HG03025 (cell line): ENCODE data around the gene SNX11.

Experiments
- ATAC-seq: cut with Tn5 transposase; IDR thresholded peaks from one replicate; pipeline ENCODE4 v1.9.1; 2021; ENCODE audit warnings: mild to moderate bottlenecking, moderate library complexity; ENCODE audit not compliant: unreplicated experiment, low FRiP score

The SNX11 gene

DNA sequence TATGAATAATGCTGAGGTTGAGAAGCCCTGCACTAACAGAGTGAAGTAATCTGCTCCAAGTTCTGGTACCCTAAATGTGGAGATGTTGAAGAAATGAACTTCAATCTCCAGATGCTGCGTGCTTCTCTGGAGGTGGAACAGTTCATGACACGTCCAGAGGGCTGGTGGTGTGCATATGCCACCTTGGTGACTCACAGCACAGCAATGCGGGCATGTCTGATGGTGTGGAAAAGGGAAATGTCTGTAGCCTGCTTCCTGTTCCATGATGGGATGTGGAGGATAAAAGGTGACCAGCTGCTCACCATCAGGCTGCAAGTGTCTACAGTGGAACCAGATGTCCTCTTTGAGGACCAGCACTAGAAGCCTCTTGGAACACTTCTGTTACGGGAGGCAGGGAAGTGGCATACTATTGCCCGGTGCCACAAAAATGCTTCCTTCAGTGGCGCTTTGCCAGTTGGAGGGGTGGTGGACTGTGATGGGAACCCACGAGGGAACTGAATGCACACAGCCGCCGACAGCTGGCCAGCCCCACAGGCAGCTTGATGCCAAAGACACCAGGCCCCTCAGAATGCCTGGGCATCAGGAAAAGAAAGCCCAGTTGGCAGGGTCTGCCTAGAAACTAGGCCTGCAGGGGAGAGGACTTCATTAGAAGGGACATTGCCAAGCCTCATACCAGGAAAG is 19.9 kb downstream of the SNX11 start:
- no peak for ATAC-seq

DNA sequence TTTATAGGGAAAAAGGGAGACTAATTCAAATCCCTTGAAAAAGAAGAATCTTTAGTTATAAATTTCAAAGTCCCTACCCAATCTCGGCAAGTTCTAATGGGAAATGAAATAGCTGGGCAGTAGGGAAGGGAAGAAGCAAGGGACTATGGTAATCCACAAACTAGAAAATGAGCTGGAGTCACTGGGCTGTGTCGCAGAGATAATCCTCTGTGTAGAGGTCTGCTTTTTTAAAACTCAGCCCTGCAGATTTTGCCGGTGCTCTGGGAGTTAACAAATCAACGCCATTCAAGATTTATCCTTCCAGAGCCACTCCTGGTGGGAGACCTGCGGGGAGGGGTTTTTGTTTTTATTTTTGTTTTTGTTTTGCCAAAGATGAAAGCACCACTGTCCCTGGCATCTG is 20.8 kb downstream of the SNX11 start:
- ATAC-seq: no peak

- no peak for ATAC-seq
Measured at GRCh38 chr17:48129981-48130380, 22.4 kb downstream of the SNX11 start.

DNA sequence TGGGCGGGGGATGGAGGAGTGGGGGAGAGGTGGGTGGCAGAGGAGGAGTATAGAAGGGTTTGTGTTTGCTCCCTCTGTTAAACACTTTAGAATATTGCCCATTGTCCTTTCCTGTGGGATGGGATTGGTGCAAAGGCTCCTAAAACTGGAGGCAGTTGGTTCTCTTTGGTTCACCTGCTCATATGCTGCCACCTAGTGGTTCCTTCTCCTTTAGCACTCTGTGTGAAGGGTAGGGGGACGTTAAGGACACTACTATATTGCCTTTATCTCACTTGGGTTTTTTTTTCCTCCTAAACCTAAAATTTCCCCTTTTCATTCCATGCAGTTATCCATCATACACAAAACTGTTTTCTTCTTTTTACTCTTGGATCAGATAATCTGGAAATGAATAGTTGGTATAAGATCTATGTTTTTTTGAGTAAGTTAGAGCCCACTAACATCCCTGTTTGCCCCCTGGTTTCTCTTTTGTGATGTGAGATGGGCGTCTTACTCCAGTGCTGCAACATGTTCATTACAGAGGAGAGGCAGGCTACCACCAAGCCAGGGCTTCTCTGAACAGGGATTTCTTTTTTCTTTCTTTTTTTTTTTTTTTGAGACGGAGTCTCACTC is 23.8 kb downstream of the SNX11 start:
- no peak for ATAC-seq

- ATAC-seq: no peak
Measured at GRCh38 chr17:48132385-48132784, 24.8 kb downstream of the SNX11 start.

GRCh38 chr17:48134912-48135480 is 27.4 kb downstream of the SNX11 start:
- ATAC-seq: no peak

DNA sequence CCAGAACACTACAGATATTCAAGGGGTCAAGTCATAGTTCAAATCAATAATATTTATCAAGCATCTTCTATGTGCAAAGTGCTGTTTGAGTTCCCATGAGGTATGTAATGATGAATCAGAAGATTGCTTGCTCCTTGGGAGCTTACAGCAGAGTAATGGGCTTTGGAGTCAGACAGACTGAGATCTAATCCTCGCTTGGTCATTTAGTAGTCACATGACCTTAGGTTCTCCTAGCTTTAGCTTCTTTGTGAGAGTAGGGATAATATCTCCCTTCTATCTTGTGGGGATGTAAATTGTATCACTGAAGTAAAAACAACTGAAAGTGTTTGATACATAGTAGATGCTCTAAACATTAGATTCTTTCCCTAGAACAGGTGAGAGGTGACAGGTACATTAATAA is 30.1 kb downstream of the SNX11 start:
- ATAC-seq: no peak

- ATAC-seq: no peak
Measured at GRCh38 chr17:48139944-48140343, 32.4 kb downstream of the SNX11 start.

DNA sequence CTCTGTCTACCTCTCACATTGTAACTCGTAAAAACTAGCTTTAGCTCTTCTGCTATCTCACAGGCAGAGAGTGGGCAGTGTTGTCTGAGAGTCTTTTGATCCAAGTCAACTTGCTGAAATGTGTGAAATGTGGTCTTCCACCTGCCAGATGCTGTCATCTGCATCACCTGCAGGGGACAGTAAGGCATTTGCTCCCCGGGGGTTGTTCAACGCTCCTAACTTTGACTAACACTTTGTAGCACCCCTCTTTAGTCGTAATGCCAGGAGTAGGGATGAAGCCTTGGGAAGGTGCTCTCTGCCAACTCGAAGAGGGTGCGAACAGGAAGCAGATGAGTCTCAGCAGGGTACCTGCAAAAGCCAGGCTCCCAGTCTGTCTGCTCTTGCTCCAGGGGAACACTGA is 36.1 kb downstream of the SNX11 start:
- no peak for ATAC-seq

GRCh38 chr17:48144231-48144630 is 36.7 kb downstream of the SNX11 start:
- ATAC-seq: no peak

DNA sequence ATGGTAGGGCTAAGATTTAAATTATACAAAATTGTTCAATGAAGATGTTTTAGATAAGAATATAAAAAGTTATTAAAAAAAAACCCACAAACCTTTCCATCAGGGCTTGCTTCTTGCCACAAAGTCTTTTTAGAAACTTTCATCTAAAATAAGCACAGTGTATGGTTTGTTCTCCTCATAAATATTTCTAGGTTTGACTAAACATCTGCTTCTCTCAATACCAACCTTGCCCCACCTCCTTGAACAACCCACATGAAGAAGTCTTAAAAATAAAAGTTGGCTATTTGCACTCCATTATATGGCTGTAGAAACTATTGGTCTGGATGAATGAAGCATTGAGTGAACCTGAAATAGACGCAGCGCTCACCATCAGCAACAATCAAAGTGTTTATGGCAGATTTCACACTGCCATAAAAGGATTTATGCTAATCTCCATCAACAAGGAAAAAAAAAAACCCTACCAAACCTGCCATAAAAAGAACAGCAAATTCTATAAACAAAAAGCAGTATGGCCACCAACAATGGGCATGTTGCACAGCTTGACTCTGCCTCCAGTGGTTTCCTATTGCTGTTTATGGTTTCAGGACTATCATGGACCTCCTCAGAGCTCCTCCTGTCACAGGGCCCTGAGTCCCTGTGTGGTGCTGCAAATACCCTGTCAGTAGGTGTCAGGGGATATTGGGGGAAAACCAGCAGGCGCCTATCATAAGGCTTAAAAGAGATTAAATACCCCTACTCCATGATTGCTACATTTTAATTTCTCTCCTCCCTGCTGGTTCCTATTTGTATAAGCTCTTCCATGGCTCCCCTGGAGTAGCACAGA is 37.6 kb downstream of the SNX11 start:
- ATAC-seq: no peak

- no peak for ATAC-seq
Measured at GRCh38 chr17:48148029-48148770, 40.6 kb downstream of the SNX11 start.

- ATAC-seq: no peak
Measured at GRCh38 chr17:48148854-48149786, 41.6 kb downstream of the SNX11 start.

- ATAC-seq: no peak
Measured at GRCh38 chr17:48149787-48150463, 42.4 kb downstream of the SNX11 start.

GRCh38 chr17:48150597-48151001 is 43.0 kb downstream of the SNX11 start:
- no peak for ATAC-seq

GRCh38 chr17:48151220-48151619 is 43.7 kb downstream of the SNX11 start:
- no peak for ATAC-seq

DNA sequence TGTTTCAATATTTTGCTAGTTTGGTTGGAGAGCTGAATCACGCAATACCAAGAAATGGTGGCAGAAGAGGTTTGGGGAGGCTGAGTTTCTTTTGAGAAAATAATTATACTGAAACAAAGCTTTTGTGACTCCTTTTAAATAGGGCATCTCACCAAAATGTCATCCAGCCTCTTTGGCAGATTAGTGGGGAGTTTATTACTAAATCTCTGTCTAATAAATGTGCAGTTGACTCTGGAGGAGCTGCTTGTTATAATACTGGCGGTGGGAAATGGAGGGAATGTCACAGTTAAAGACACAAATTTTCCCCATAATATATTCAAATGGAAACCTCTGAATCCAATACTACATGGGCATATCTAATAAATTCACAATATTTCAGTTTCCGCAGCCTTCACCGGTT is 44.7 kb downstream of the SNX11 start:
- ATAC-seq: no peak

GRCh38 chr17:48153691-48154358 is 46.3 kb downstream of the SNX11 start:
- no peak for ATAC-seq
